ENCODE measurements around the gene MTM1. TPM values are rescaled to one million over a fixed set of nuclear protein-coding genes. Genes with fewer than 3 reads are reported as not detected.

MTM1 gene
- total and polyA plus RNA-seq, 5 donors: 4.0 to 16.9 (median 15.2) TPM

- WGBS: 82% methylated on average over 3 of the region's 3 CpGs
- intact Hi-C loops (cut with DNase I): loop anchor here in 1 of 4 donors (5.0 kb wide), 1 partner anchor 33 kb away; no protein-coding TSS in a partner anchor
- DNase-seq: no peak
- H3K4me3 ChIP-seq (ENCODE audit: low read length): no peak overlapping the region
- no peaks in the 10 kb centered on the region for H3K9me3 ChIP-seq (ENCODE audit: control insufficient read depth, low read length)
- no peak for ATAC-seq
- H3K4me1 ChIP-seq (ENCODE audit: control insufficient read depth, insufficient read depth, low read length): no peaks in the 10 kb centered on the region
- no peaks in the 10 kb centered on the region for H3K27me3 ChIP-seq (ENCODE audit: control insufficient read depth, insufficient read depth)
- no peak overlapping the region for H3K27ac ChIP-seq (ENCODE audit: low read length)
These were observed 146.8 kb downstream of the MTM1 start for GRCh38 chrX:150715184-150715583.

GRCh38 chrX:150719621-150720020 lies 151.2 kb downstream of the MTM1 start:
- no peak overlapping the region for H3K27ac ChIP-seq (ENCODE audit: low read length)
- no peaks in the 10 kb centered on the region for H3K27me3 ChIP-seq (ENCODE audit: control insufficient read depth, insufficient read depth)
- 92% methylated on average over 4 of the region's 4 CpGs for WGBS
- intact Hi-C loops (cut with DNase I): loop anchor here in 1 of 4 donors (5.0 kb wide), 1 partner anchor 37 kb away; no protein-coding TSS in a partner anchor
- no peak for DNase-seq
- no peak overlapping the region for H3K4me3 ChIP-seq (ENCODE audit: low read length)
- no peaks in the 10 kb centered on the region for H3K4me1 ChIP-seq (ENCODE audit: control insufficient read depth, insufficient read depth, low read length)
- ATAC-seq: no peak
- no peaks in the 10 kb centered on the region for H3K9me3 ChIP-seq (ENCODE audit: control insufficient read depth, low read length)

Other genes with a start within 250 kb of the MTM1 start
- 1 to 10 TPM; 2.3 to 3.1 (median 2.6) TPM for gene MAMLD1, start 205.3 kb upstream of the MTM1 start, total RNA-seq
- gene MAMLD1, start 205.3 kb upstream of the MTM1 start, polyA plus RNA-seq: 1.3 TPM
- gene MTMR1, start 124.8 kb downstream of the MTM1 start, total RNA-seq: 10 to 100 TPM; 16.9 to 23.4 (median 22.0) TPM
- gene MTMR1, start 124.8 kb downstream of the MTM1 start, polyA plus RNA-seq: 7.4 TPM